HepG2 (cell line): ENCODE data around the gene OR5B12. TPM values are rescaled to one million over a fixed set of nuclear protein-coding genes. Genes with fewer than 3 reads are reported as not detected.
A peak's percentile ranks its signal among the peaks of the same experiment; 100 is the strongest.

Experiments used
- BHLHE40 ChIP-seq: IDR thresholded peaks from 2 replicates; pipeline ENCODE4 v1.6.1; 2011; ENCODE audit warnings: low read length, improper control_type of control experiment
- HNF4A ChIP-seq: sonication (generic); formaldehyde crosslinking; IDR thresholded peaks from 2 replicates; pipeline ENCODE4 v1.4.0; 2020; ENCODE audit warnings: missing genetic modification reagents
- KDM6A ChIP-seq: IDR thresholded peaks from 2 replicates; pipeline ENCODE4 v1.6.1; 2016; ENCODE audit warnings: low read depth
- TRIM24 ChIP-seq: sonication (generic); formaldehyde crosslinking; IDR thresholded peaks from 2 replicates; pipeline ENCODE4 v1.8.0; 2022; ENCODE audit warnings: mild to moderate bottlenecking, missing genetic modification reagents
- ZFX ChIP-seq: sonication (generic); formaldehyde crosslinking; IDR thresholded peaks from 2 replicates; pipeline ENCODE4 v1.4.0; 2020; ENCODE audit warnings: mild to moderate bottlenecking, low read depth, missing genetic modification reagents, moderate library complexity
- ZMYM4 ChIP-seq: sonication (generic); formaldehyde crosslinking; IDR thresholded peaks from 2 replicates; pipeline ENCODE4 v1.8.1; 2023; ENCODE audit warnings: mild to moderate bottlenecking, missing genetic modification reagents
- ZNF598 ChIP-seq: sonication (generic); formaldehyde crosslinking; IDR thresholded peaks from 2 replicates; pipeline ENCODE4 v1.5.1; 2020; ENCODE audit warnings: mild to moderate bottlenecking, missing genetic modification reagents, borderline replicate concordance
- polyA plus RNA-seq, 8 experiments: library from polyadenylated mRNA; depleted of rRNA in 3 of 8; stranded (reverse) in 7 of 8; unstranded in 1 of 8; fragments of >200 nt; fragmentation: Illumina TruSeq in 4 of 8; extraction: Trizol in 4 of 8; gene quantifications; 2 replicates each; pipeline versions ENCODE4 v1.2.1 to v1.2.3, GENCODE V29; 2011 to 2016; ENCODE audit warnings: low read depth in 4 of 8, missing spikeins in 1 of 8, mixed read lengths in 1 of 8; ENCODE audit not compliant: insufficient read depth in 1 of 8
- total RNA-seq, 5 experiments: library from RNA; depleted of rRNA; stranded (reverse); fragments of >200 nt; fragmentation: Illumina TruSeq; extraction: Trizol; gene quantifications; 2 replicates each; pipeline ENCODE4 v1.2.3, GENCODE V29; 2016; ENCODE audit warnings: low read depth in 1 of 5
- TF ChIP-seq, protein P1 (sequence below): sonication (generic); formaldehyde crosslinking; conservative IDR thresholded peaks from 2 replicates; pipeline ENCODE4 v1.4.0; 2020; ENCODE audit warnings: mild to moderate bottlenecking, missing genetic modification reagents, moderate library complexity
- TF ChIP-seq, protein P2 (sequence below): sonication (generic); formaldehyde crosslinking; conservative IDR thresholded peaks from 2 replicates; pipeline ENCODE4 v1.8.0; 2022; ENCODE audit warnings: low read depth, missing genetic modification reagents
- TF ChIP-seq, protein P3 (sequence below): IDR thresholded peaks from 2 replicates; pipeline ENCODE4 v1.4.0; 2020; ENCODE audit warnings: mild to moderate bottlenecking, missing genetic modification reagents

Gene OR5B12
- total and polyA plus RNA-seq, 2 of the 13 experiments (the other 11 are each of a cell fraction or from before 2014, with no cell fraction given), result not detected

DNA sequence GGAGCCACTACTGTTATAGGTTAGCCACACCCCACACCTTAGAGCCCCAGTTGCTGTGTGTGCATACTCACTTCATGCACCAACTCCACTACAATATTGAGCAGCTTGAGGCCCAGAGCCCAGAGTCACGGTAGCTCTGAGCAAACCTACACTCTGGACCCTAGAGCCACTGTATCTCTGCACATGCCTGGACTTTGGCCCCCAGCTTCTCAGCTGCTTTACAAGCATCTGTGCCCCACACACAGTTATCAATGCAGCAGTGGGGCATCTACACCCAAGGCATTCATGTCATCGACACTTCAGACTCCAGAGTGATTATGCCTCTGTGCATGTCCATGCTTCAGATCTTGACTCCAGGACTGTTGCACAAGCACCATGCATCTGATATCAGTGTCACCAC, 2.3 kb upstream of the OR5B12 start (continued):
- 0 out of 2 replicates have a peak, but pooled peaks have one; percentile 19 for TF ChIP-seq ZNF598 (CRISPR knock-in tag)
- 0 out of 2 replicates have a peak, but pooled peaks have one; percentile 17 for TF ChIP-seq KDM6A
- TF ChIP-seq ZFX (CRISPR knock-in tag), result peak; percentile 37; the same call in 1 of the 2 replicates
- TF ChIP-seq, protein P1, sequence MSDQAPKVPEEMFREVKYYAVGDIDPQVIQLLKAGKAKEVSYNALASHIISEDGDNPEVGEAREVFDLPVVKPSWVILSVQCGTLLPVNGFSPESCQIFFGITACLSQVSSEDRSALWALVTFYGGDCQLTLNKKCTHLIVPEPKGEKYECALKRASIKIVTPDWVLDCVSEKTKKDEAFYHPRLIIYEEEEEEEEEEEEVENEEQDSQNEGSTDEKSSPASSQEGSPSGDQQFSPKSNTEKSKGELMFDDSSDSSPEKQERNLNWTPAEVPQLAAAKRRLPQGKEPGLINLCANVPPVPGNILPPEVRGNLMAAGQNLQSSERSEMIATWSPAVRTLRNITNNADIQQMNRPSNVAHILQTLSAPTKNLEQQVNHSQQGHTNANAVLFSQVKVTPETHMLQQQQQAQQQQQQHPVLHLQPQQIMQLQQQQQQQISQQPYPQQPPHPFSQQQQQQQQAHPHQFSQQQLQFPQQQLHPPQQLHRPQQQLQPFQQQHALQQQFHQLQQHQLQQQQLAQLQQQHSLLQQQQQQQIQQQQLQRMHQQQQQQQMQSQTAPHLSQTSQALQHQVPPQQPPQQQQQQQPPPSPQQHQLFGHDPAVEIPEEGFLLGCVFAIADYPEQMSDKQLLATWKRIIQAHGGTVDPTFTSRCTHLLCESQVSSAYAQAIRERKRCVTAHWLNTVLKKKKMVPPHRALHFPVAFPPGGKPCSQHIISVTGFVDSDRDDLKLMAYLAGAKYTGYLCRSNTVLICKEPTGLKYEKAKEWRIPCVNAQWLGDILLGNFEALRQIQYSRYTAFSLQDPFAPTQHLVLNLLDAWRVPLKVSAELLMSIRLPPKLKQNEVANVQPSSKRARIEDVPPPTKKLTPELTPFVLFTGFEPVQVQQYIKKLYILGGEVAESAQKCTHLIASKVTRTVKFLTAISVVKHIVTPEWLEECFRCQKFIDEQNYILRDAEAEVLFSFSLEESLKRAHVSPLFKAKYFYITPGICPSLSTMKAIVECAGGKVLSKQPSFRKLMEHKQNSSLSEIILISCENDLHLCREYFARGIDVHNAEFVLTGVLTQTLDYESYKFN (CRISPR knock-in tag), result peak; percentile 66; the same call in 1 of the 2 replicates
- peak; percentile 73; the same call in 1 of the 2 replicates for TF ChIP-seq TRIM24 (CRISPR knock-in tag)
- TF ChIP-seq BHLHE40, result peak; percentile 80
- TF ChIP-seq, protein P2, sequence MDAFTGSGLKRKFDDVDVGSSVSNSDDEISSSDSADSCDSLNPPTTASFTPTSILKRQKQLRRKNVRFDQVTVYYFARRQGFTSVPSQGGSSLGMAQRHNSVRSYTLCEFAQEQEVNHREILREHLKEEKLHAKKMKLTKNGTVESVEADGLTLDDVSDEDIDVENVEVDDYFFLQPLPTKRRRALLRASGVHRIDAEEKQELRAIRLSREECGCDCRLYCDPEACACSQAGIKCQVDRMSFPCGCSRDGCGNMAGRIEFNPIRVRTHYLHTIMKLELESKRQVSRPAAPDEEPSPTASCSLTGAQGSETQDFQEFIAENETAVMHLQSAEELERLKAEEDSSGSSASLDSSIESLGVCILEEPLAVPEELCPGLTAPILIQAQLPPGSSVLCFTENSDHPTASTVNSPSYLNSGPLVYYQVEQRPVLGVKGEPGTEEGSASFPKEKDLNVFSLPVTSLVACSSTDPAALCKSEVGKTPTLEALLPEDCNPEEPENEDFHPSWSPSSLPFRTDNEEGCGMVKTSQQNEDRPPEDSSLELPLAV (CRISPR knock-in tag), result no peak
- TF ChIP-seq, protein P3, sequence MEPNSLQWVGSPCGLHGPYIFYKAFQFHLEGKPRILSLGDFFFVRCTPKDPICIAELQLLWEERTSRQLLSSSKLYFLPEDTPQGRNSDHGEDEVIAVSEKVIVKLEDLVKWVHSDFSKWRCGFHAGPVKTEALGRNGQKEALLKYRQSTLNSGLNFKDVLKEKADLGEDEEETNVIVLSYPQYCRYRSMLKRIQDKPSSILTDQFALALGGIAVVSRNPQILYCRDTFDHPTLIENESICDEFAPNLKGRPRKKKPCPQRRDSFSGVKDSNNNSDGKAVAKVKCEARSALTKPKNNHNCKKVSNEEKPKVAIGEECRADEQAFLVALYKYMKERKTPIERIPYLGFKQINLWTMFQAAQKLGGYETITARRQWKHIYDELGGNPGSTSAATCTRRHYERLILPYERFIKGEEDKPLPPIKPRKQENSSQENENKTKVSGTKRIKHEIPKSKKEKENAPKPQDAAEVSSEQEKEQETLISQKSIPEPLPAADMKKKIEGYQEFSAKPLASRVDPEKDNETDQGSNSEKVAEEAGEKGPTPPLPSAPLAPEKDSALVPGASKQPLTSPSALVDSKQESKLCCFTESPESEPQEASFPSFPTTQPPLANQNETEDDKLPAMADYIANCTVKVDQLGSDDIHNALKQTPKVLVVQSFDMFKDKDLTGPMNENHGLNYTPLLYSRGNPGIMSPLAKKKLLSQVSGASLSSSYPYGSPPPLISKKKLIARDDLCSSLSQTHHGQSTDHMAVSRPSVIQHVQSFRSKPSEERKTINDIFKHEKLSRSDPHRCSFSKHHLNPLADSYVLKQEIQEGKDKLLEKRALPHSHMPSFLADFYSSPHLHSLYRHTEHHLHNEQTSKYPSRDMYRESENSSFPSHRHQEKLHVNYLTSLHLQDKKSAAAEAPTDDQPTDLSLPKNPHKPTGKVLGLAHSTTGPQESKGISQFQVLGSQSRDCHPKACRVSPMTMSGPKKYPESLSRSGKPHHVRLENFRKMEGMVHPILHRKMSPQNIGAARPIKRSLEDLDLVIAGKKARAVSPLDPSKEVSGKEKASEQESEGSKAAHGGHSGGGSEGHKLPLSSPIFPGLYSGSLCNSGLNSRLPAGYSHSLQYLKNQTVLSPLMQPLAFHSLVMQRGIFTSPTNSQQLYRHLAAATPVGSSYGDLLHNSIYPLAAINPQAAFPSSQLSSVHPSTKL, result peak; percentile 74
- TF ChIP-seq HNF4A (CRISPR knock-in tag), result peak; percentile 97
- TF ChIP-seq ZMYM4 (CRISPR knock-in tag), result peak; percentile 53; the same call in 1 of the 2 replicates
- TF ChIP-seq, all 625 proteins: peak for 27
